ENCODE data around the gene BEST4. TPM values are rescaled to one million over a fixed set of nuclear protein-coding genes. Genes with fewer than 3 reads are reported as not detected.

BEST4 gene
- under 0.01 TPM in 1 of 2 replicates, not detected in the other for total RNA-seq

GRCh38 chr1:44788120-44788860 is at the start of gene BEST4:
Gene BEST4 (minus strand): TSS chr1:44788170. CDS start chr1:44787705, 465 bp downstream.

GRCh38 chr1:44808063-44808937 is 20.3 kb upstream of the BEST4 start, which contains the start of gene BTBD19:
Gene BTBD19 (plus strand): TSS chr1:44808523. CDS start chr1:44808821, 298 bp downstream.

GRCh38 chr1:44806704-44807363 is 18.9 kb upstream of the BEST4 start, which contains the start of gene DYNLT4:
Gene DYNLT4 (minus strand): TSS chr1:44807351. CDS start chr1:44806668, 683 bp downstream.

GRCh38 chr1:44799770-44800584 is 12.0 kb upstream of the BEST4 start, which contains the start of gene PLK3:
Gene PLK3 (plus strand): TSS chr1:44800377. CDS start chr1:44800464, 87 bp downstream.

GRCh38 chr1:44775078-44775929 is 12.7 kb downstream of the BEST4 start, which contains the start of gene RPS8:
Gene RPS8 (plus strand): TSS chr1:44775540. CDS start chr1:44775597, 57 bp downstream.

GRCh38 chr1:44739307-44740178 is 48.4 kb downstream of the BEST4 start, which contains the start of gene KIF2C:
Gene KIF2C (plus strand): TSS chr1:44739837. CDS start chr1:44739933, 96 bp downstream.

Other genes with a start within 250 kb of the BEST4 start
- gene TMEM53, start 113.7 kb downstream of the BEST4 start, total RNA-seq, result 1.8 and 2.9 TPM in 2 replicates
- 0.59 and 1.2 TPM in 2 replicates for gene ARMH1, start 113.5 kb downstream of the BEST4 start, total RNA-seq
- not detected in 2 replicates for gene RNU5D-1, start 57.0 kb downstream of the BEST4 start, total RNA-seq
- 2.1 and 19.1 TPM in 2 replicates for gene KIF2C, start 48.3 kb downstream of the BEST4 start, total RNA-seq
- gene RPS8, start 12.6 kb downstream of the BEST4 start, total RNA-seq, result 927 and 1,770 TPM in 2 replicates
- gene PLK3, start 12.2 kb upstream of the BEST4 start, total RNA-seq, result 27.0 and 52.4 TPM in 2 replicates
- gene DYNLT4, start 19.2 kb upstream of the BEST4 start, total RNA-seq, result not detected in 2 replicates
- gene BTBD19, start 20.4 kb upstream of the BEST4 start, total RNA-seq, result 11.9 and 17.0 TPM in 2 replicates
- gene PTCH2, start 55.1 kb upstream of the BEST4 start, total RNA-seq, result under 0.01 and 0.05 TPM in 2 replicates
- gene EIF2B3, start 198.4 kb upstream of the BEST4 start, total RNA-seq, result 30.4 and 34.4 TPM in 2 replicates
- 11.6 and 24.1 TPM in 2 replicates for gene HECTD3, start 223.2 kb upstream of the BEST4 start, total RNA-seq
- gene UROD, start 224.1 kb upstream of the BEST4 start, total RNA-seq, result 73.3 and 96.5 TPM in 2 replicates

All from smooth muscle cell of the umbilical artery (primary cell).